IPS-NIHi7 (cell line): ENCODE data around the gene MYCBP2.
A peak's percentile ranks its signal among the peaks of the same experiment; 100 is the strongest.
"Not testable (repeated sequence)": the region's sequence is repeated elsewhere in the genome, so short reads cannot be mapped to it uniquely, and the experiment has no call there.

Source experiments
- DNase-seq: peaks from one replicate; pipeline ENCODE4 v3.0.0; 2012; ENCODE audit warnings: mixed read lengths; ENCODE audit errors: extremely low spot score

MYCBP2 gene

GRCh38 chr13:77218274-77218673, 108.6 kb downstream of the MYCBP2 start:
- no peak for DNase-seq

GRCh38 chr13:77215543-77215942, 111.4 kb downstream of the MYCBP2 start:
- DNase-seq, result no peak

- no peak for DNase-seq
These were observed 113.2 kb downstream of the MYCBP2 start for GRCh38 chr13:77213644-77214043.

- DNase-seq, result no peak
These were observed 119.0 kb downstream of the MYCBP2 start for GRCh38 chr13:77207943-77208342.

- DNase-seq, result not testable (repeated sequence)
These were observed 127.9 kb downstream of the MYCBP2 start for GRCh38 chr13:77198995-77199394.

GRCh38 chr13:77196052-77196618, 130.8 kb downstream of the MYCBP2 start:
- DNase-seq, result no peak

- no peak for DNase-seq
These were observed 136.4 kb downstream of the MYCBP2 start for GRCh38 chr13:77190349-77190958.

- no peak for DNase-seq
These were observed 141.2 kb downstream of the MYCBP2 start for GRCh38 chr13:77185721-77186120.

- no peak for DNase-seq
These were observed 142.4 kb downstream of the MYCBP2 start for GRCh38 chr13:77184455-77184854.

- no peak for DNase-seq
These were observed 146.9 kb downstream of the MYCBP2 start for GRCh38 chr13:77180011-77180410.

GRCh38 chr13:77177646-77178045, 149.2 kb downstream of the MYCBP2 start:
- no peak for DNase-seq

- DNase-seq, result no peak
These were observed 150.5 kb downstream of the MYCBP2 start for GRCh38 chr13:77176350-77176749.

GRCh38 chr13:77172650-77173049, 154.2 kb downstream of the MYCBP2 start:
- no peak for DNase-seq

GRCh38 chr13:77171451-77171850, 155.4 kb downstream of the MYCBP2 start:
- DNase-seq, result no peak

- DNase-seq, result no peak
These were observed 158.7 kb downstream of the MYCBP2 start for GRCh38 chr13:77168237-77168636.

- DNase-seq, result no peak
These were observed 176.2 kb downstream of the MYCBP2 start for GRCh38 chr13:77150651-77151050.

GRCh38 chr13:77143431-77143830, 183.5 kb downstream of the MYCBP2 start:
- no peak for DNase-seq

GRCh38 chr13:77139306-77139705, 187.6 kb downstream of the MYCBP2 start:
- no peak for DNase-seq

- no peak for DNase-seq
These were observed 188.1 kb downstream of the MYCBP2 start for GRCh38 chr13:77138813-77139212.

- peak; percentile 11 for DNase-seq
These were observed 189.9 kb downstream of the MYCBP2 start for GRCh38 chr13:77136902-77137420.

GRCh38 chr13:77124423-77124822, 202.5 kb downstream of the MYCBP2 start:
- no peak for DNase-seq

GRCh38 chr13:77118134-77118533, 208.8 kb downstream of the MYCBP2 start:
- DNase-seq, result no peak

GRCh38 chr13:77114271-77114670, 212.6 kb downstream of the MYCBP2 start:
- no peak for DNase-seq

GRCh38 chr13:77113496-77113895, 213.4 kb downstream of the MYCBP2 start:
- no peak for DNase-seq
